ENCODE results near the gene PSMG1. TPM values are rescaled to one million over a fixed set of nuclear protein-coding genes. Genes with fewer than 3 reads are reported as not detected.
A peak's percentile ranks its signal among the peaks of the same experiment; 100 is the strongest.
"Not testable (repeated sequence)": the region's sequence is repeated elsewhere in the genome, so short reads cannot be mapped to it uniquely, and the experiment has no call there.

Gene PSMG1
- total and polyA plus RNA-seq, 10 of the 15 experiments (the other 5 are each of a cell fraction or from before 2014, with no cell fraction given) = 21.3 to 248 (median 121) TPM

DNA sequence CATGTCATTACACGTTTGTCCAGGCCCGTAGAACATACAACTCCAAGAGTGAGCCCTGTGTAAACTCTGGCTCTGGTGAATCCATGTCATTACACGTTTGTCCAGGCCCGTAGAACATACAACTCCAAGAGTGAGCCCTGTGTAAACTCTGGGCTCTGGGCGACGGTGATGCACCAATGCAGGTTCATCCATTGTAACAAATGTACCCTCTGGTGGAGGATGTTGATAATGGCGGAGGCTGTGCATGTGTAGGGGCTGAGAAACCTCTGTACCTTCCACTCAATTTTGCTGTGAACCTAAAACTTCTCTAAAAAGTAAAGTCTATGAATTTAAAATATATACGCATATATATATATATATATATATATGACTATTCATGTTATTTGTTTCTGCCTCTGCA lies 47.1 kb downstream of the PSMG1 start:
- DNase-seq (ENCODE audit: low read depth, low spot score); H3K27ac ChIP-seq (ENCODE audit: control insufficient read depth, insufficient read depth); H3K4me3 ChIP-seq; H3K9ac ChIP-seq (ENCODE audit: control insufficient read depth, insufficient read depth, low read length); H3K79me2 ChIP-seq (ENCODE audit: control insufficient read depth, insufficient read depth, low read length); H3K9me3 ChIP-seq (replicated peaks; ENCODE audit: control insufficient read depth, insufficient read depth, low read length); H2AFZ ChIP-seq (ENCODE audit: control insufficient read depth, low read depth, low read length); H4K20me1 ChIP-seq (ENCODE audit: control insufficient read depth, insufficient read depth); in situ Hi-C loops (cut with MboI); BruUV-seq (replicated peaks); RAD21 ChIA-PET (ENCODE audit: unreplicated experiment); H3K27me3 ChIP-seq (replicated peaks in 1 of 2; ENCODE audit: control insufficient read depth in 2 of 2, insufficient read depth in 2 of 2, low read length in 1 of 2); FAIRE-seq; H3K4me2 ChIP-seq (ENCODE audit: control insufficient read depth, insufficient read depth); H3K4me1 ChIP-seq (ENCODE audit: control insufficient read depth, insufficient read depth, low read length); H3K36me3 ChIP-seq (ENCODE audit: control insufficient read depth in 2 of 2, insufficient read depth in 2 of 2, low read length in 1 of 2): not testable (repeated sequence)
- SMC1A ChIA-PET (ENCODE audit: uncharacterized antibody, unreplicated experiment) = interaction anchor here (1.2 kb wide), 1 partner anchor 10 kb away, joined by 3 read pairs; no protein-coding TSS in a partner anchor
- CTCF ChIA-PET = interaction anchor here (1.0 kb wide), 1 partner anchor 402 kb away, joined by 3 read pairs; no protein-coding TSS in a partner anchor
- peak; percentile 65 for ATAC-seq
- WGBS (ENCODE audit: insufficient coverage, insufficient replicate concordance, low lambda C conversion rate, missing lambda C conversion rate) = 21% methylated on average over 7 of the region's 8 CpGs
- intact Hi-C loops (cut with micrococcal nuclease; ENCODE audit: unreplicated experiment) = loop anchor here (5.0 kb wide), 1 partner anchor 629 kb away; no protein-coding TSS in a partner anchor
- POLR2A ChIA-PET = interaction anchor here (0.5 kb wide), 1 partner anchor 32 kb away, joined by 5 read pairs; no protein-coding TSS in a partner anchor
- peak; percentile 38; the same call in 1 of the 2 replicates for TF ChIP-seq RAD21 (IDR thresholded peaks at IDR 0.05; ENCODE audit: insufficient read depth, low read depth, low read length)
- TF ChIP-seq, protein P1, sequence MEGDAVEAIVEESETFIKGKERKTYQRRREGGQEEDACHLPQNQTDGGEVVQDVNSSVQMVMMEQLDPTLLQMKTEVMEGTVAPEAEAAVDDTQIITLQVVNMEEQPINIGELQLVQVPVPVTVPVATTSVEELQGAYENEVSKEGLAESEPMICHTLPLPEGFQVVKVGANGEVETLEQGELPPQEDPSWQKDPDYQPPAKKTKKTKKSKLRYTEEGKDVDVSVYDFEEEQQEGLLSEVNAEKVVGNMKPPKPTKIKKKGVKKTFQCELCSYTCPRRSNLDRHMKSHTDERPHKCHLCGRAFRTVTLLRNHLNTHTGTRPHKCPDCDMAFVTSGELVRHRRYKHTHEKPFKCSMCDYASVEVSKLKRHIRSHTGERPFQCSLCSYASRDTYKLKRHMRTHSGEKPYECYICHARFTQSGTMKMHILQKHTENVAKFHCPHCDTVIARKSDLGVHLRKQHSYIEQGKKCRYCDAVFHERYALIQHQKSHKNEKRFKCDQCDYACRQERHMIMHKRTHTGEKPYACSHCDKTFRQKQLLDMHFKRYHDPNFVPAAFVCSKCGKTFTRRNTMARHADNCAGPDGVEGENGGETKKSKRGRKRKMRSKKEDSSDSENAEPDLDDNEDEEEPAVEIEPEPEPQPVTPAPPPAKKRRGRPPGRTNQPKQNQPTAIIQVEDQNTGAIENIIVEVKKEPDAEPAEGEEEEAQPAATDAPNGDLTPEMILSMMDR (IDR thresholded peaks at IDR 0.05 in 2 of 3, conservative IDR thresholded peaks at IDR 0.05 in 1 of 3; ENCODE audit: control insufficient read depth in 2 of 3, extremely low read depth in 1 of 3, insufficient read depth in 1 of 3, low read depth in 3 of 3, low read length in 3 of 3) = peak in 2 of 3 experiments; percentile 22 to 27; a peak in 2 of 6 replicates

DNA sequence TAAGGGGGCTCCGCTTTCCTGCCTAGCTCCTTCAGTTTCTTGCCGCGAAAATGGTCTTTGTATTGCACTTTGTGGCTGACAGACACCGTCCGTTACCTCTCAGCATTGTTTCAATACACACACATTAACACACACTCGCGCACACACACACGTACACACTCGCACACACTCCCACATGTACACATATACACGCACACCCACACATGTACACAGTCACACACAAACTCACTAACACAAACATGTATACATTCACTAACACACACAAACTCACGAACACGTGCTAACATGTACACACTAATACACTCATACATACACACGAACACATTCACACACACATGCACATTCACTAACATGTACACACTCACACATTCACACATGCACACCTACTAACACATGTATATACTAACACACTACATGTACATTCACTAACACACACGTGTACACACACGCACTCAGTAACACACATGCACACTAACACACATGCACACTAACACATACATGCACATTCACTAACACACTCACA lies 48.9 kb downstream of the PSMG1 start:
- Histone ChIP-seq H3K9me3 (replicated peaks; ENCODE audit: control insufficient read depth, insufficient read depth, low read length) (no peaks in the 10 kb centered on the region), H3K27ac (ENCODE audit: control insufficient read depth, insufficient read depth) (no peak overlapping the region), H2AFZ (ENCODE audit: control insufficient read depth, low read depth, low read length) (no peak overlapping the region), H3K36me3 (ENCODE audit: control insufficient read depth in 2 of 2, insufficient read depth in 2 of 2, low read length in 1 of 2) (no peaks in the 10 kb centered on the region), H3K9ac (ENCODE audit: control insufficient read depth, insufficient read depth, low read length) (no peak overlapping the region), H3K27me3 (replicated peaks in 1 of 2; ENCODE audit: control insufficient read depth in 2 of 2, insufficient read depth in 2 of 2, low read length in 1 of 2) (no peaks in the 10 kb centered on the region), H3K4me3 (no peak overlapping the region), H4K20me1 (ENCODE audit: control insufficient read depth, insufficient read depth) (no peaks in the 10 kb centered on the region), H3K4me1 (ENCODE audit: control insufficient read depth, insufficient read depth, low read length) (no peaks in the 10 kb centered on the region), H3K79me2 (ENCODE audit: control insufficient read depth, insufficient read depth, low read length) (no peaks in the 10 kb centered on the region), H3K4me2 (ENCODE audit: control insufficient read depth, insufficient read depth) (no peak overlapping the region)
- ChIA-PET POLR2A (no interaction called here), CTCF (no interaction called here), RAD21 (ENCODE audit: unreplicated experiment) (interaction anchor here (0.9 kb wide), 1 partner anchor 400 kb away, joined by 3 read pairs; no protein-coding TSS in a partner anchor), SMC1A (ENCODE audit: uncharacterized antibody, unreplicated experiment) (interaction anchor here (1.1 kb wide), 1 partner anchor 402 kb away, joined by 3 read pairs; no protein-coding TSS in a partner anchor)
- in situ Hi-C loops (cut with MboI) (no loop called here), intact Hi-C loops (cut with micrococcal nuclease; ENCODE audit: unreplicated experiment) (no loop called here)
- BruUV-seq (replicated peaks) = no TSS peak
- 60% methylated on average over 15 of the region's 15 CpGs for WGBS (ENCODE audit: insufficient coverage, insufficient replicate concordance, low lambda C conversion rate, missing lambda C conversion rate)
- DNase-seq (ENCODE audit: low read depth, low spot score) (no peak), FAIRE-seq (no peak), ATAC-seq (no peak)
- TF ChIP-seq POLR2AphosphoS5 (IDR thresholded peaks at IDR 0.05; ENCODE audit: low read length) (no peak), NFXL1 (IDR thresholded peaks at IDR 0.05; ENCODE audit: borderline replicate concordance) (no peak), RAD51 (IDR thresholded peaks at IDR 0.05) (no peak), ZNF622 (IDR thresholded peaks at IDR 0.05) (no peak), BACH1 (IDR thresholded peaks at IDR 0.05; ENCODE audit: borderline replicate concordance) (no peak), USF1 (IDR thresholded peaks at IDR 0.05; ENCODE audit: borderline replicate concordance, extremely low read length, insufficient read depth, low read depth, low read length) (no peak)
- TF ChIP-seq, protein P2, sequence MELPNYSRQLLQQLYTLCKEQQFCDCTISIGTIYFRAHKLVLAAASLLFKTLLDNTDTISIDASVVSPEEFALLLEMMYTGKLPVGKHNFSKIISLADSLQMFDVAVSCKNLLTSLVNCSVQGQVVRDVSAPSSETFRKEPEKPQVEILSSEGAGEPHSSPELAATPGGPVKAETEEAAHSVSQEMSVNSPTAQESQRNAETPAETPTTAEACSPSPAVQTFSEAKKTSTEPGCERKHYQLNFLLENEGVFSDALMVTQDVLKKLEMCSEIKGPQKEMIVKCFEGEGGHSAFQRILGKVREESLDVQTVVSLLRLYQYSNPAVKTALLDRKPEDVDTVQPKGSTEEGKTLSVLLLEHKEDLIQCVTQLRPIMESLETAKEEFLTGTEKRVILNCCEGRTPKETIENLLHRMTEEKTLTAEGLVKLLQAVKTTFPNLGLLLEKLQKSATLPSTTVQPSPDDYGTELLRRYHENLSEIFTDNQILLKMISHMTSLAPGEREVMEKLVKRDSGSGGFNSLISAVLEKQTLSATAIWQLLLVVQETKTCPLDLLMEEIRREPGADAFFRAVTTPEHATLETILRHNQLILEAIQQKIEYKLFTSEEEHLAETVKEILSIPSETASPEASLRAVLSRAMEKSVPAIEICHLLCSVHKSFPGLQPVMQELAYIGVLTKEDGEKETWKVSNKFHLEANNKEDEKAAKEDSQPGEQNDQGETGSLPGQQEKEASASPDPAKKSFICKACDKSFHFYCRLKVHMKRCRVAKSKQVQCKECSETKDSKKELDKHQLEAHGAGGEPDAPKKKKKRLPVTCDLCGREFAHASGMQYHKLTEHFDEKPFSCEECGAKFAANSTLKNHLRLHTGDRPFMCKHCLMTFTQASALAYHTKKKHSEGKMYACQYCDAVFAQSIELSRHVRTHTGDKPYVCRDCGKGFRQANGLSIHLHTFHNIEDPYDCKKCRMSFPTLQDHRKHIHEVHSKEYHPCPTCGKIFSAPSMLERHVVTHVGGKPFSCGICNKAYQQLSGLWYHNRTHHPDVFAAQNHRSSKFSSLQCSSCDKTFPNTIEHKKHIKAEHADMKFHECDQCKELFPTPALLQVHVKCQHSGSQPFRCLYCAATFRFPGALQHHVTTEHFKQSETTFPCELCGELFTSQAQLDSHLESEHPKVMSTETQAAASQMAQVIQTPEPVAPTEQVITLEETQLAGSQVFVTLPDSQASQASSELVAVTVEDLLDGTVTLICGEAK (IDR thresholded peaks at IDR 0.05; ENCODE audit: borderline replicate concordance) = no peak

Data from GM12878 (cell line).